ENCODE results near the gene BCDIN3D. TPM values are rescaled to one million over a fixed set of nuclear protein-coding genes. Genes with fewer than 3 reads are reported as not detected.
A peak's percentile ranks its signal among the peaks of the same experiment; 100 is the strongest.
"Not testable (repeated sequence)": the region's sequence is repeated elsewhere in the genome, so short reads cannot be mapped to it uniquely, and the experiment has no call there.

The BCDIN3D gene
- total RNA-seq, 1 experiment from 2014 or later, result 1.6 TPM

- POLR2A ChIA-PET; ATAC-seq; H3K27ac Mint-ChIP-seq; H3K4me3 Mint-ChIP-seq; H3K4me1 Mint-ChIP-seq; DNase-seq (ENCODE audit: low spot score); H3K36me3 Mint-ChIP-seq; CTCF ChIA-PET: not testable (repeated sequence)
- Mint-ChIP-seq H3K27me3 (ENCODE audit: low read depth) (peaks cover 18% of the 10 kb centered on the region), H3K9me3 (peaks cover 23% of the 10 kb centered on the region)
Measured at GRCh38 chr12:49860921-49861320, 18.0 kb upstream of the BCDIN3D start.

DNA sequence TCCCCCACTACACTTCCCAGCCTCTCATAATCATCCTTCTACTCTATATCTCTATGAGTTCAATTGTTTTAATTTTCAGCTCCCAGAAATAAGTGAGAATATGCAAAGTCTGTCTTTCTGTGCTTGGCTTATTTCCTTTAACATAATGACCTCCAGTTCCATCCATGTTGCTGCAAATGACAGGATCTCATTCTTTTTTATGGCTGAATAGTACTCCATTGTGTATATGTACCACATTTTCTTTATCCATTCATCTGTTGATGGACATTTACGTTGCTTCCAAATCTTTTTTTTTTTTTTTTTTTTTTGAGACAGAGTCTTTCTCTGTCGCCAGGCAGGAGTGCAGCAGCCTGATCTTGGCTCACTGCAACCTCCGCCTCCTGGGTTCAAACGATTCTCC lies 13.0 kb upstream of the BCDIN3D start:
- POLR2A ChIA-PET; H3K4me3 Mint-ChIP-seq; ATAC-seq; DNase-seq (ENCODE audit: low spot score); H3K4me1 Mint-ChIP-seq; CTCF ChIA-PET; H3K27ac Mint-ChIP-seq; H3K36me3 Mint-ChIP-seq: not testable (repeated sequence)
- Mint-ChIP-seq H3K27me3 (ENCODE audit: low read depth) (peaks cover 24% of the 10 kb centered on the region), H3K9me3 (peaks cover 30% of the 10 kb centered on the region)

DNA sequence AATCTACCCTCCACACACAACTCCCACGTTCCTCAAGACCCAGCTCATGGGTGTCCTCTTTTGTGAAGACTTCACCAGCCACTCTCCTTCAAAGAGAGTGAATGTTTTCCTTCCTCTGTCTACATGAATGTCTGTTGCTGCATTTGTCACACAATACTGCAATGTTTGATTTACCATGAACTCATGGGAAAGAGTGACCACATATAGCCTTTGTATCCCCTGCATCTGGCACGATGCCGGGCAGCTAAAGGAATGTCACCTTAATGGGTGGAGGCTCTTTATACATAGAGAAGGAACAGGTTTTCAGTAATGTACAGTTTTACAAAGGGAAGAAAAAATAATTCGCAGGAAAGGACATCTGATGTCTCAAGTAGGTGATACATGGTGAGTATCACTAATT lies 12.1 kb upstream of the BCDIN3D start:
- TF ChIP-seq E2F1 (CRISPR knock-in tag; IDR thresholded peaks at IDR 0.05) (no peak), PRRX2 (CRISPR knock-in tag; IDR thresholded peaks at IDR 0.05) (no peak)
- TF ChIP-seq, protein P1, sequence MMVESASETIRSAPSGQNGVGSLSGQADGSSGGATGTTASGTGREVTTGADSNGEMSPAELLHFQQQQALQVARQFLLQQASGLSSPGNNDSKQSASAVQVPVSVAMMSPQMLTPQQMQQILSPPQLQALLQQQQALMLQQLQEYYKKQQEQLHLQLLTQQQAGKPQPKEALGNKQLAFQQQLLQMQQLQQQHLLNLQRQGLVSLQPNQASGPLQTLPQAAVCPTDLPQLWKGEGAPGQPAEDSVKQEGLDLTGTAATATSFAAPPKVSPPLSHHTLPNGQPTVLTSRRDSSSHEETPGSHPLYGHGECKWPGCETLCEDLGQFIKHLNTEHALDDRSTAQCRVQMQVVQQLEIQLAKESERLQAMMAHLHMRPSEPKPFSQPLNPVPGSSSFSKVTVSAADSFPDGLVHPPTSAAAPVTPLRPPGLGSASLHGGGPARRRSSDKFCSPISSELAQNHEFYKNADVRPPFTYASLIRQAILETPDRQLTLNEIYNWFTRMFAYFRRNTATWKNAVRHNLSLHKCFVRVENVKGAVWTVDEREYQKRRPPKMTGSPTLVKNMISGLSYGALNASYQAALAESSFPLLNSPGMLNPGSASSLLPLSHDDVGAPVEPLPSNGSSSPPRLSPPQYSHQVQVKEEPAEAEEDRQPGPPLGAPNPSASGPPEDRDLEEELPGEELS (CRISPR knock-in tag; IDR thresholded peaks at IDR 0.05), result no peak
- DNase-seq (ENCODE audit: low spot score) (no peak), ATAC-seq (no peak)
- ChIA-PET POLR2A (no interaction called here), CTCF (interaction anchor here (0.8 to 1.5 kb wide), 2 partner anchors 112 to 215 kb away, joined by 3 to 5 read pairs; no protein-coding TSS in a partner anchor)
- peaks cover 27% of the 10 kb centered on the region for H3K27me3 Mint-ChIP-seq (ENCODE audit: low read depth)
- H3K9me3 Mint-ChIP-seq, result peaks cover 27% of the 10 kb centered on the region
- peaks cover 6% of the 10 kb centered on the region for H3K36me3 Mint-ChIP-seq
- H3K4me1 Mint-ChIP-seq, result peaks cover 4% of the 10 kb centered on the region; the same call in 1 of the 2 replicates
- 0 out of 2 replicates have a peak overlapping the region, but pooled peaks have one; percentile 54 for H3K27ac Mint-ChIP-seq
- no peak overlapping the region for H3K4me3 Mint-ChIP-seq

- Mint-ChIP-seq H3K27ac (no peak overlapping the region), H3K36me3 (no peaks in the 10 kb centered on the region), H3K4me1 (peaks cover 4% of the 10 kb centered on the region; the same call in 1 of the 2 replicates), H3K9me3 (peaks cover 16% of the 10 kb centered on the region), H3K27me3 (ENCODE audit: low read depth) (peaks cover 31% of the 10 kb centered on the region), H3K4me3 (no peak overlapping the region)
- ChIA-PET POLR2A (no interaction called here), CTCF (no interaction called here)
- DNase-seq (ENCODE audit: low spot score) (no peak), ATAC-seq (no peak)
- TF ChIP-seq ZNF317 (CRISPR knock-in tag; IDR thresholded peaks at IDR 0.05; ENCODE audit: borderline replicate concordance, low read depth) (no peak), KAT7 (CRISPR knock-in tag; IDR thresholded peaks at IDR 0.05; ENCODE audit: borderline replicate concordance) (no peak), FOXJ3 (CRISPR knock-in tag; IDR thresholded peaks at IDR 0.05; ENCODE audit: borderline replicate concordance) (no peak), ZNF423 (CRISPR knock-in tag; IDR thresholded peaks at IDR 0.05) (0 out of 2 replicates have a peak, but pooled peaks have one; percentile 23)
Measured at GRCh38 chr12:49853671-49854070, 10.8 kb upstream of the BCDIN3D start.

DNA sequence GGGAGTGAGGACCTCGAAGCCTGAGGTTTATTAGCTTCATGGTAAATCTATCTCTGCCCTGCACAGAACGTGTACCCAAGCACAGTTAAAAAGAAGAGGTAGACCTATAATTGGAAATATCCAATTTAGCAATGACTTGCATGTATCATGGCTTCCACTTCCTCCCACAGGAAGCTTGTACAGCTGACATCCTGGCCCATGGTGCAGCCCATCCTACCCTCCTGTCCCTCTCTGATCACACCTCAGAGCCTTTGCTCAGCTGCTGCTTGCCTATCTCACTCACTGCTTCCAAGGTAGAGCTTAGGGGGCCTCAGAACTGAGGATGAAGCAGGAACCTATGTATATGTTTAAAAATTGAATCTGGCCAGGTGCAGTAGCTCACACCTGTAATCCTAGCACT lies 4.3 kb upstream of the BCDIN3D start:
- peaks cover 4% of the 10 kb centered on the region for H3K9me3 Mint-ChIP-seq
- H3K27me3 Mint-ChIP-seq (ENCODE audit: low read depth), result peaks cover 48% of the 10 kb centered on the region
- DNase-seq (ENCODE audit: low spot score) (no peak), ATAC-seq (no peak)
- ChIA-PET POLR2A (interaction anchor here (0.8 kb wide), 1 partner anchor 19 kb away, joined by 3 read pairs; the partner anchor contains the start of gene NCKAP5L), CTCF (interaction anchor here (0.7 to 1.6 kb wide), 3 partner anchors 8 to 120 kb away, joined by 3 to 4 read pairs (median 3); partner anchors contain the start of gene TMBIM6)
- TF ChIP-seq EMX1 (CRISPR knock-in tag; IDR thresholded peaks at IDR 0.05) (no peak), CBFB (CRISPR knock-in tag; IDR thresholded peaks at IDR 0.05; ENCODE audit: low read depth) (no peak), JUN (CRISPR knock-in tag; IDR thresholded peaks at IDR 0.05) (no peak), ELF4 (CRISPR knock-in tag; IDR thresholded peaks at IDR 0.05; ENCODE audit: low read depth) (no peak)
- TF ChIP-seq, protein P2, sequence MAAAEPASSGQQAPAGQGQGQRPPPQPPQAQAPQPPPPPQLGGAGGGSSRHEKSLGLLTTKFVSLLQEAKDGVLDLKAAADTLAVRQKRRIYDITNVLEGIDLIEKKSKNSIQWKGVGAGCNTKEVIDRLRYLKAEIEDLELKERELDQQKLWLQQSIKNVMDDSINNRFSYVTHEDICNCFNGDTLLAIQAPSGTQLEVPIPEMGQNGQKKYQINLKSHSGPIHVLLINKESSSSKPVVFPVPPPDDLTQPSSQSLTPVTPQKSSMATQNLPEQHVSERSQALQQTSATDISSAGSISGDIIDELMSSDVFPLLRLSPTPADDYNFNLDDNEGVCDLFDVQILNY (CRISPR knock-in tag; IDR thresholded peaks at IDR 0.05), result no peak
- TF ChIP-seq, protein P3, sequence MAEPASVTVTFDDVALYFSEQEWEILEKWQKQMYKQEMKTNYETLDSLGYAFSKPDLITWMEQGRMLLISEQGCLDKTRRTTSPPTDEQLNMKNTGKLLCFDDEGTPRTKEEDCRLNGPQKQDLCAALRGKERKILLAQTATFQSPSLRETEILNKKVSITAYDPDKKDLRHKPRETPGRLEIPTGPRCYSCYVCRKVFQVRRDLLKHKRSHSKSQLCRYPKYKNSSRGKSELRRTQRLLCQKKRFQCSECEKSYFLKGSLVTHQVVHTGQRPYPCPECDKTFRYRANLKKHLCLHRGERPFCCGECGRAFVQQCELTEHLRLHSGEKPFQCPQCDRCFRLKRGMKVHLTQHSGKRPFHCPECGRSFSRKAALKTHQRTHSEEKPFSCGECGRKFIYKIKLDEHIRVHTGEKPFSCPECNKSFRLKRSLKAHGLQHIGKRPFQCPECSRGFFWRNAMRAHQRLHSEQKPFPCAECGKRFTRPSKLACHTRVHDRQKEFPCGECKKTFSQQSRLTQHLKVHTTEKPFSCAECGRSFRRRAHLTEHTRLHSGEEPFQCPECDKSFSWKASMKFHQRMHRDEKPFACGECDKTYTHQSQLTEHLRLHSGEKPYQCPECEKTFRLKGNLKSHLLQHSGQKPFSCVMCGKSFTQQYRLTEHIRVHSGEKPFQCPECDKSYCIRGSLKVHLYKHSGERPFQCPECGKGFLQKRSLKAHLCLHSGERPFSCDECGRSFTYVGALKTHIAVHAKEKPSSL (CRISPR knock-in tag; conservative IDR thresholded peaks at IDR 0.05), result no peak
- no peak overlapping the region for H3K4me3 Mint-ChIP-seq
- H3K4me1 Mint-ChIP-seq, result peaks cover 6% of the 10 kb centered on the region; the same call in 1 of the 2 replicates
- H3K36me3 Mint-ChIP-seq, result no peaks in the 10 kb centered on the region
- H3K27ac Mint-ChIP-seq, result no peak overlapping the region

All from WTC11 (cell line).